Astrocyte of the cerebellum (primary cell): ENCODE measurements around the gene PTGES2.

Experiments used
- DNase-seq: peaks from one replicate; pipeline ENCODE4 v3.0.0-alpha.2; 2011; ENCODE audit warnings: low read depth
- H3K4me3 ChIP-seq: 2 replicates; pipeline ENCODE4 v1.5.1; 2011; ENCODE audit warnings: mild to moderate bottlenecking, low read depth, low read length, moderate library complexity
- CTCF ChIP-seq: IDR thresholded peaks from 2 replicates; pipeline ENCODE4 v1.5.1; 2012; ENCODE audit warnings: low read length, low read depth, moderate library complexity, mild to moderate bottlenecking; ENCODE audit errors: missing control alignments
- in situ Hi-C: cut with HindIII; loops from 2 replicates; pipeline ENCODE4 v1.10.0; 2017; ENCODE audit warnings: low sequenced_read_pairs

PTGES2 gene

GRCh38 chr9:128168731-128169308, 41.3 kb upstream of the PTGES2 start:
- no peak for TF ChIP-seq CTCF
- in situ Hi-C loops: no loop called here
- DNase-seq: no peak
- no peak overlapping the region for H3K4me3 ChIP-seq

GRCh38 chr9:128167209-128167608, 39.7 kb upstream of the PTGES2 start:
- TF ChIP-seq CTCF: no peak
- no peak for DNase-seq
- in situ Hi-C loops: no loop called here
- H3K4me3 ChIP-seq: no peak overlapping the region

DNA sequence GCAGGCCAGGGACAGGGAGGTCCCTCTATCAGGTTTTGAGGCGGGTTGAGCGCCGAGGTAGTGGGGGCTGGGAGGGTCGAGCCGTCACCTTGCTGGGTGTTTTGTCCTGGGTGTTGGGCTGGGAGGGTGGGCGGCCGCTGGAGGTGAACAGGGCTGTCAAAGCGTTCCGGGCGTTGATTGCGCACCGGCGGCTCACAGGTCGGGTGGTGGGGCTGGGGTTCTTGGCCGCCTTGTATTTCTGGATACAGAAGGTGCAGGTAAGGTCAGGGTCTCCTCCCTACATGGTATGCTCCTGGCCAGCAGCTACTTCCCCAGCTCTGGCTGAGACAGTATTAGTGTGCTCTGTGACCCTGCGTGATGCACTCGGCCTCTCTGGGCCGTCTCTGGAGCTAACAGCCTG, 38.6 kb upstream of the PTGES2 start:
- no peak overlapping the region for H3K4me3 ChIP-seq
- no peak for DNase-seq
- TF ChIP-seq CTCF: no peak
- in situ Hi-C loops: no loop called here

- in situ Hi-C loops: no loop called here
- TF ChIP-seq CTCF: no peak
- H3K4me3 ChIP-seq: no peak overlapping the region
- no peak for DNase-seq
Observed at GRCh38 chr9:128164307-128164885, 36.9 kb upstream of the PTGES2 start.

DNA sequence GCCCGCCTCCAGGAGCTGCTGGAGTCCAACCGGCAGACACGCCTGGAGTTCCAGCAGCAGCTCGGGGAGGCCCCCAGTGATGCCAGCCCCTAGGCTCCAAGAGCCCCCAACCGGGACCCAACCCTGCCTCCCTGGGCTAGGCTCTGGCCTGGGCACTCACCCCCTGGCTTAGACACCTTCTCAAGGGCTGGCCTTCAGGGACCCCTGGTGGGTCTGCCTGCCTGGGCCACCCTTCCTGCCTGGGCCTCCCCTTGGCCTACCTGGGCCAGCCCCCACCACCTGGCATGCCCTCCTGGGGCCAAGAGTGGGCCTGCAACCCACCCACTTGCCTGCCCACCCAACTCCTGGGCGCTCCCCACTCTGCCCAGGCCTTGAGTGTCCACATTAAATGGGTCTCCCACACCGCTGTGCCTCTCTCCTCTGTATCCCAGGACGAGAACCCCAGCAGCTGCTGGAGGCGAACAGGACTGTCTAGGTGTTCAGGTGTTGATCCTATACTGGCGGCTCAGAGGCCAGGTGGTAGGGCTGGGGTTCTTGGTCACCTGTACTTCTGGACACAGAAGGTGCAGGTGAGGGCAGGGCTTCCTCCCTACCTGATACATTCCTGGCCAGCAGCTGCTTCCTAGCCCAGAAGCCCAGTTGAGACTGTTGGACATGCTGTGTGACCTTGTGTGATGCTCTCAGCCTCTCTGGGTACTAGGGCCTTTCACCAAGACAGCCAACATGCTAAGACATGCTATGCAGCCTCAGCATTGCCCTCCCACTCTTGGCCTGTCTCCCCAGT, 36.2 kb upstream of the PTGES2 start:
- no peak for DNase-seq
- in situ Hi-C loops: no loop called here
- H3K4me3 ChIP-seq: no peak overlapping the region
- no peak for TF ChIP-seq CTCF

- H3K4me3 ChIP-seq: no peak overlapping the region
- no peak for DNase-seq
- in situ Hi-C loops: no loop called here
- TF ChIP-seq CTCF: no peak
Observed at GRCh38 chr9:128163027-128163515, 35.5 kb upstream of the PTGES2 start.
